Activated CD8-positive, alpha-beta T cell treated with anti-CD3 and anti-CD28 coated beads for 36 hours (primary cell): Measurements from ENCODE around the gene PLXNB3. TPM values are rescaled to one million over a fixed set of nuclear protein-coding genes. Genes with fewer than 3 reads are reported as not detected.

Source experiments
- ATAC-seq: fragments of 200-7000 bp; cut with Tn5 transposase; one replicate; pipeline ENCODE4 v1.10.0; 2021; ENCODE audit warnings: mild to moderate bottlenecking, moderate library complexity
- CTCF ChIA-PET: fragments of 350-600 bp; sonication (Branson Sonifier 250); formaldehyde crosslinking; loops from one replicate; lab custom pipeline; 2021; ENCODE audit warnings: antibody characterized with exemption; lab: Charles Lee
- POLR2A ChIA-PET: fragments of 350-600 bp; sonication (Branson Sonifier 250); formaldehyde crosslinking; loops from one replicate; lab custom pipeline; 2021; ENCODE audit warnings: antibody characterized with exemption; lab: Charles Lee
- DNase-seq: peaks from one replicate; pipeline ENCODE4 v3.0.0-alpha.2; 2020
- H3K27ac Mint-ChIP-seq: one replicate; pipeline ENCODE4 v1.8.0; 2021; ENCODE audit warnings: mild to moderate bottlenecking, mixed read lengths
- H3K27me3 Mint-ChIP-seq: one replicate; pipeline ENCODE4 v1.8.0; 2021; ENCODE audit warnings: mixed read lengths
- H3K36me3 Mint-ChIP-seq: one replicate; pipeline ENCODE4 v1.8.0; 2021; ENCODE audit warnings: low read depth, mixed read lengths
- H3K4me1 Mint-ChIP-seq: one replicate; pipeline ENCODE4 v1.8.0; 2021; ENCODE audit warnings: low read depth, mixed read lengths
- H3K4me3 Mint-ChIP-seq: one replicate; pipeline ENCODE4 v1.8.0; 2021; ENCODE audit warnings: mild to moderate bottlenecking, moderate library complexity, mixed read lengths
- H3K9me3 Mint-ChIP-seq: one replicate; pipeline ENCODE4 v1.8.0; 2021; ENCODE audit warnings: mixed read lengths
- CTCF ChIP-seq: fragments of 200-600 bp; IDR thresholded peaks from one replicate; pipeline ENCODE4 v1.8.0; 2022; ENCODE audit warnings: antibody characterized with exemption, mild to moderate bottlenecking
- intact Hi-C: fragments of 100-400 bp; cut with micrococcal nuclease; formaldehyde crosslinking; loops from one replicate; pipeline ENCODE4 v1.10.0; 2022
- total RNA-seq, 2 experiments: library from RNA; stranded (reverse); gene quantifications; one replicate each; pipeline ENCODE4 v1.2.3, GENCODE V29; 2021

PLXNB3 gene
- total RNA-seq, 2 experiments from 2014 or later, result 7.7 to 8.2 TPM

- no peak overlapping the region for H3K4me3 Mint-ChIP-seq
- DNase-seq, result no peak
- ChIA-PET POLR2A (no interaction called here), CTCF (no interaction called here)
- no peaks in the 10 kb centered on the region for H3K36me3 Mint-ChIP-seq
- H3K9me3 Mint-ChIP-seq, result no peaks in the 10 kb centered on the region
- no peaks in the 10 kb centered on the region for H3K27me3 Mint-ChIP-seq
- ATAC-seq, result no peak
- intact Hi-C loops, result no loop called here
- H3K4me1 Mint-ChIP-seq, result no peaks in the 10 kb centered on the region
- TF ChIP-seq CTCF, result no peak
- H3K27ac Mint-ChIP-seq, result no peak overlapping the region
Observed at GRCh38 chrX:153804621-153805020, 40.6 kb downstream of the PLXNB3 start.

- Mint-ChIP-seq H3K27me3 (no peaks in the 10 kb centered on the region), H3K36me3 (no peaks in the 10 kb centered on the region), H3K9me3 (no peaks in the 10 kb centered on the region), H3K4me1 (no peaks in the 10 kb centered on the region), H3K4me3 (no peak overlapping the region), H3K27ac (no peak overlapping the region)
- DNase-seq, result no peak
- POLR2A ChIA-PET, result interaction anchor here (0.9 kb wide), 1 partner anchor 11 kb away, joined by 3 read pairs; the partner anchor contains the start of gene SSR4
- TF ChIP-seq CTCF, result no peak
- CTCF ChIA-PET, result no interaction called here
- ATAC-seq, result no peak
- intact Hi-C loops, result no loop called here
Observed at GRCh38 chrX:153805436-153805835, 41.4 kb downstream of the PLXNB3 start.

- POLR2A ChIA-PET, result no interaction called here
- intact Hi-C loops, result no loop called here
- Mint-ChIP-seq H3K27me3 (no peaks in the 10 kb centered on the region), H3K9me3 (no peaks in the 10 kb centered on the region), H3K27ac (no peak overlapping the region), H3K36me3 (no peaks in the 10 kb centered on the region), H3K4me3 (no peak overlapping the region), H3K4me1 (no peaks in the 10 kb centered on the region)
- no peak for TF ChIP-seq CTCF
- CTCF ChIA-PET, result no interaction called here
- no peak for DNase-seq
- no peak for ATAC-seq
Observed at GRCh38 chrX:153806999-153807575, 43.0 kb downstream of the PLXNB3 start.

- no peaks in the 10 kb centered on the region for H3K4me1 Mint-ChIP-seq
Observed at GRCh38 chrX:153807976-153808375, 43.9 kb downstream of the PLXNB3 start.

GRCh38 chrX:153812220-153812619 is 48.2 kb downstream of the PLXNB3 start:
- no peak overlapping the region for H3K4me3 Mint-ChIP-seq
- ChIA-PET CTCF (no interaction called here), POLR2A (interaction anchor here (1.1 kb wide), 1 partner anchor 17 kb away, joined by 5 read pairs; the partner anchor contains the start of genes IDH3G and SSR4)
- no peak for TF ChIP-seq CTCF
- no peak for DNase-seq
- intact Hi-C loops, result no loop called here
- no peak for ATAC-seq
- peaks cover under 1% of the 10 kb centered on the region for H3K27me3 Mint-ChIP-seq
- no peaks in the 10 kb centered on the region for H3K9me3 Mint-ChIP-seq
- H3K36me3 Mint-ChIP-seq, result no peaks in the 10 kb centered on the region
- H3K4me1 Mint-ChIP-seq, result peaks cover 11% of the 10 kb centered on the region
- no peak overlapping the region for H3K27ac Mint-ChIP-seq

More at GRCh38 chrX:153807976-153808375, 43.9 kb downstream of the PLXNB3 start:
- Mint-ChIP-seq H3K27ac (no peak overlapping the region), H3K27me3 (no peaks in the 10 kb centered on the region), H3K9me3 (no peaks in the 10 kb centered on the region), H3K36me3 (no peaks in the 10 kb centered on the region), H3K4me3 (no peak overlapping the region)
- CTCF ChIA-PET, result no interaction called here
- intact Hi-C loops, result no loop called here
- no peak for TF ChIP-seq CTCF
- ATAC-seq (no peak), DNase-seq (no peak)
- POLR2A ChIA-PET, result no interaction called here
